Skeletal muscle tissue (tissue), 4 donors: ENCODE data around the gene SLC28A1. TPM values are rescaled to one million over a fixed set of nuclear protein-coding genes. Genes with fewer than 3 reads are reported as not detected.

Experiments
- H3K27ac ChIP-seq: one replicate; pipeline ENCODE4 v1.7.0; 2013; ENCODE audit warnings: mild to moderate bottlenecking, low read depth, low read length, inconsistent platforms
- H3K27me3 ChIP-seq, 3 donors: one replicate each; pipeline ENCODE4 v1.7.0; 2013; ENCODE audit warnings: low read length in 3 of 3; ENCODE audit not compliant: control insufficient read depth in 3 of 3, insufficient read depth in 3 of 3
- H3K36me3 ChIP-seq, 3 donors: one replicate each; pipeline ENCODE4 v1.7.0; 2013; ENCODE audit warnings: low read length in 3 of 3; ENCODE audit not compliant: control insufficient read depth in 3 of 3, insufficient read depth in 3 of 3
- H3K4me1 ChIP-seq, 3 donors: one replicate each; pipeline ENCODE4 v1.7.0; 2013; ENCODE audit warnings: low read length in 3 of 3, mild to moderate bottlenecking in 3 of 3; ENCODE audit not compliant: control insufficient read depth in 3 of 3, insufficient read depth in 3 of 3
- H3K4me3 ChIP-seq, 3 donors: one replicate each; pipeline ENCODE4 v1.7.0; 2013; ENCODE audit warnings: low read length in 3 of 3
- H3K9ac ChIP-seq, 3 donors: one replicate each; pipeline ENCODE4 v1.7.0; 2013; ENCODE audit warnings: low read length in 3 of 3, mild to moderate bottlenecking in 3 of 3, moderate library complexity in 2 of 3, low read depth in 1 of 3
- H3K9me3 ChIP-seq, 3 donors: one replicate each; pipeline ENCODE4 v1.7.0; 2013; ENCODE audit warnings: low read length in 3 of 3; ENCODE audit not compliant: control insufficient read depth in 3 of 3
- total RNA-seq: library from RNA; depleted of rRNA; stranded (reverse); fragments of >200 nt; gene quantifications from one replicate; pipeline ENCODE4 v1.2.3, GENCODE V29; 2014
- donor health status: Osteomylitis.

SLC28A1 gene
- total RNA-seq, 1 donor from 2014 or later = 0.52 TPM

- no peaks in the 10 kb centered on the region for H3K36me3 ChIP-seq
- no peak overlapping the region for H3K27ac ChIP-seq
- no peaks in the 10 kb centered on the region for H3K27me3 ChIP-seq
- H3K4me1 ChIP-seq = peaks cover 3 to 11% (median 3%) of the 10 kb centered on the region in 3 donors
- no peak overlapping the region for H3K4me3 ChIP-seq
- H3K9me3 ChIP-seq = no peaks in the 10 kb centered on the region
- H3K9ac ChIP-seq = no peak overlapping the region
Observed at GRCh38 chr15:84970843-84971242, 86.4 kb downstream of the SLC28A1 start.

DNA sequence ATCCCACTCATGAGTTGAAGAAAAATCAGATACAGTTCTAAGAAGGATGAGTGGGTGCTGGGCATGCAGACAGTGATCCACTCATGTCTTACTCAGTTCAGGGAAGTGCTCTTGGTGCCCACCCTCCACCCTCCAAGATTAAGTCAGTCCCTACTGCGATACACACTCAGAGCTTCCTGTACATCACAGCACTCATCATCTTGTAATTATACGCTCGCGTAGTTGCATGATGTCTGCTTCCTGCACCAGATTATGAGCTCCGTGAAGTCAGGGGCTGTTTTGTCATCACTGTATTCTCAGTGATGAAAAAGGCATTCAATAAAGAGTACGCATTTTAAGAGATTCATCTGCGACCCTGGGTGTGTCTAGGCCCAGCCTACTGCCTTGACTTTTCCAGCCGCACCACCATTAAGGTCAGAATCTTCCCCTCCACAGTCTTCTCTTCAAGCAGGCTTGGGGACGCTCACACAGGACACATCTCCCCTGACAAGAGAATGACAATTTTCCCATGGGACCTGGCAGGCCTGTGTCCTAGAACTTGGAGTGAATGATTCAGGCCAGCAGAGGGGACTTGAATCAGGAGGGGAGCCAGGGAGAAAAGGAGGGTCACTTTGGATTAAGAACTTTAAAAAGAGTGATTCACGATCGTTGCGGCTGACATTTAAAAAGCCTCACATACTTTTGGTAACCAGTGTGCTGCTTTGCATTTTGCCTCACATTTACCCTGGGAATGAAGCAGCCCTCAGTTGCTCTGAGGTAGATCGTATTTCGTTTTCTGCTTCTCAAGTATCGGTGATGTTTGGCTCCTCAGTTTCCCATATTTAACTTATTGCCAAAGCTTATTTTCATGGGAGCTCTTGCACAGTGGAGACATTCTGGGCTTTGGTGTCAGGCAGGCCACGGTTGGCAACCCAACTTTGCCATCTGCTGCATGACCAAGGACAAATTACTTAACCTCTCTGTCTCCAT is 89.3 kb downstream of the SLC28A1 start:
- Histone ChIP-seq H3K27me3 (no peaks in the 10 kb centered on the region), H3K4me1 (peaks cover 3 to 13% (median 5%) of the 10 kb centered on the region in 3 donors), H3K36me3 (no peaks in the 10 kb centered on the region), H3K9ac (no peak overlapping the region), H3K27ac (no peak overlapping the region), H3K9me3 (no peaks in the 10 kb centered on the region), H3K4me3 (no peak overlapping the region)

DNA sequence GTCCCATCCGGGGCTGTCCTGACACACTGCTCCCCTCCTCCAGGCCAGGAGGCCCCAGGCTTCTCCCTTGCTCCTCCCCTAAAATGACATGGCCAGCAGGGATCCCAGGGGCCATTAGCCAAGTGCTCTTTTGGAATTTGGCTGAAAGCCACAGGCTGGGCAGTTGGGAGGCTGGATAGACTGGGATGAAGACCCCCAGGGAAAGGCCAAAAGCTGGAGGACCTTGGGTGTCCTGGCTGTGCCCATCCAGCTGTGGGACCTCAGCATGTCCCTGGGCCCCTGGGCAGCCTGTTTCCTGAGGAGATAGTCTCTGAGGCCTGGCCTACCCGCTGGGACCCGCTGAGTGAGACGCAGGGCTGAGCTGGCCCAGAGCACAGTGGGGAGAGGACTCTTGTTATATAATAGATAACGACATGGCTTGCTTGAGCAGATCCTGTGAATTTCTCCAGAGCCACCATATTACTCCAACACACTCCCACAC is 91.4 kb downstream of the SLC28A1 start:
- Histone ChIP-seq H3K4me3 (no peak overlapping the region), H3K27ac (no peak overlapping the region), H3K4me1 (peaks cover 6 to 22% (median 13%) of the 10 kb centered on the region in 3 donors), H3K27me3 (no peaks in the 10 kb centered on the region), H3K9ac (no peak overlapping the region), H3K36me3 (no peaks in the 10 kb centered on the region), H3K9me3 (no peaks in the 10 kb centered on the region)

DNA sequence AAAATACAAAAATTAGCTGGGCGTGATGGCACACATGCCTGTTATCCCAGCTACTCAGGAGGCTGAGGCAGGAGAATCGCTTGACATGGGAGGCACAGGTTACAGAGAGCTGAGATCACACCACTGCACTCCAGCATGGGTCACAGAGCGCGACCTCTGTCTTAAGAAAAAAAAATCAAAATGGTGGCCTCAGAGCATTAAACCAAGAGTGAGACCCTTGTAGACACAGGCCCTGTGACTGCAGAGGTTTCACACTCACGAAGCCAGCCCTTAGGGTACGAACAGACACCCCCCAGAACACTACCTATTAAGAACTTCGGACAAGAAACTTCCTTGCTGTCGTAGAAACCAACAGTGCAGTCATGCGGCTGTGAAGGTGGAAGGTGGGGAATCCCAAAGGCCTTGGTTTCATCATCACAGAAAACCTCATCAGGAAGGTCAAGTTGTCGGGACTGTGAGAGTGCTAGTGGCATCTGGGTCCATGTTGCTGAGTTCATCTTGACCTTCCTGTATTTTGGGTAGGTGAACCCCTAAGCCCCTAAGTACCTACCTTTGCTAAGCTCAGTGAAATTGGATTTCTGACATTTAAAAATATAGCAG is 92.4 kb downstream of the SLC28A1 start:
- no peaks in the 10 kb centered on the region for H3K9me3 ChIP-seq

DNA sequence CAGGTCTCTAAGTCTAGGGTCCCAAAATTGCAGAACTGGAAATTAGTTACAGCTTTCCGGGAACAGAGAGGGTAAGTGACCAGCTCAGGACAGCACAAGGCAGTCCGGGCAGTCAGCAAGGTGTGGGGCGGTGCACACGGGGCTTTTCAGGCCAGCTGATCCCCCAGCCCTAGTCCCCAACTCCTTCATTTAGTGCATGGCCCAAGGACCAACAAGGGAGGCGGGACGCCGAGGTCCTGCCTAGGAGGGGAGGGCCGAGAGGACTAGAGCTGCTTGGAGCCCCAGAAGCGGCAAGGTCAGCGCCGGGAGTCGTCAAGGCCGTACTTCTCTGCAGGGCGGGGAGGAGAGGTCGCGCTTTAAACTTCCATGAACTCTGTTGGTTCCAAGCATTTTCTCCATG is 95.2 kb downstream of the SLC28A1 start:
- Histone ChIP-seq H3K4me3 (peak overlapping the region; percentile 41 to 94 (median 92)), H3K36me3 (no peaks in the 10 kb centered on the region), H3K9me3 (no peaks in the 10 kb centered on the region), H3K27ac (peak overlapping the region; percentile 88), H3K4me1 (peaks cover 11 to 15% (median 14%) of the 10 kb centered on the region in 3 donors), H3K27me3 (no peaks in the 10 kb centered on the region), H3K9ac (peak overlapping the region in 1 of 3 donors; percentile 95)

More for the DNA sequence above, 92.4 kb downstream of the SLC28A1 start:
- H3K9ac ChIP-seq = no peak overlapping the region
- H3K27me3 ChIP-seq = no peaks in the 10 kb centered on the region
- peaks cover 6 to 22% (median 13%) of the 10 kb centered on the region in 3 donors for H3K4me1 ChIP-seq
- H3K27ac ChIP-seq = no peak overlapping the region
- no peak overlapping the region for H3K4me3 ChIP-seq
- H3K36me3 ChIP-seq = no peaks in the 10 kb centered on the region

GRCh38 chr15:84980196-84981053 is 96.0 kb downstream of the SLC28A1 start:
- Histone ChIP-seq H3K9ac (peak overlapping the region; percentile 85 to 95 (median 91)), H3K36me3 (no peaks in the 10 kb centered on the region), H3K4me1 (peaks cover 11 to 15% (median 14%) of the 10 kb centered on the region in 3 donors), H3K9me3 (no peaks in the 10 kb centered on the region), H3K4me3 (peak overlapping the region; percentile 92 to 97 (median 94)), H3K27ac (peak overlapping the region; percentile 88), H3K27me3 (no peaks in the 10 kb centered on the region)

- Histone ChIP-seq H3K27me3 (no peaks in the 10 kb centered on the region), H3K9me3 (no peaks in the 10 kb centered on the region), H3K36me3 (no peaks in the 10 kb centered on the region), H3K9ac (peak overlapping the region; percentile 85 to 95 (median 91)), H3K4me1 (peaks cover 8 to 15% (median 11%) of the 10 kb centered on the region in 3 donors), H3K4me3 (peak overlapping the region; percentile 92 to 97 (median 94)), H3K27ac (peak overlapping the region; percentile 88)
Observed at GRCh38 chr15:84981054-84981710, 96.7 kb downstream of the SLC28A1 start.

GRCh38 chr15:84981711-84982300 is 97.3 kb downstream of the SLC28A1 start, which contains the start of gene PDE8A:
Gene PDE8A, plus strand, starts transcription at chr15:84981856. Its CDS starts 307 bp downstream, at chr15:84982163.
- peak within 1 kb of the TSS; percentile 85 to 95 (median 91) for H3K9ac ChIP-seq
- H3K4me3 ChIP-seq = peak within 1 kb of the TSS; percentile 92 to 97 (median 94)
- H3K27ac ChIP-seq = peak within 1 kb of the TSS; percentile 88
- H3K27me3 ChIP-seq = no peaks in the 10 kb centered on the region
- no peaks in the 10 kb centered on the region for H3K9me3 ChIP-seq
- peaks cover 8 to 15% (median 11%) of the 10 kb centered on the region in 3 donors for H3K4me1 ChIP-seq
- H3K36me3 ChIP-seq = no peaks in the 10 kb centered on the region
